ENCODE results near the gene NHERF1. TPM values are rescaled to one million over a fixed set of nuclear protein-coding genes. Genes with fewer than 3 reads are reported as not detected.

The NHERF1 gene
- total and polyA plus RNA-seq, 2 of the 13 experiments (the other 11 are each of a cell fraction or from before 2014, with no cell fraction given): 169 to 269 TPM

DNA sequence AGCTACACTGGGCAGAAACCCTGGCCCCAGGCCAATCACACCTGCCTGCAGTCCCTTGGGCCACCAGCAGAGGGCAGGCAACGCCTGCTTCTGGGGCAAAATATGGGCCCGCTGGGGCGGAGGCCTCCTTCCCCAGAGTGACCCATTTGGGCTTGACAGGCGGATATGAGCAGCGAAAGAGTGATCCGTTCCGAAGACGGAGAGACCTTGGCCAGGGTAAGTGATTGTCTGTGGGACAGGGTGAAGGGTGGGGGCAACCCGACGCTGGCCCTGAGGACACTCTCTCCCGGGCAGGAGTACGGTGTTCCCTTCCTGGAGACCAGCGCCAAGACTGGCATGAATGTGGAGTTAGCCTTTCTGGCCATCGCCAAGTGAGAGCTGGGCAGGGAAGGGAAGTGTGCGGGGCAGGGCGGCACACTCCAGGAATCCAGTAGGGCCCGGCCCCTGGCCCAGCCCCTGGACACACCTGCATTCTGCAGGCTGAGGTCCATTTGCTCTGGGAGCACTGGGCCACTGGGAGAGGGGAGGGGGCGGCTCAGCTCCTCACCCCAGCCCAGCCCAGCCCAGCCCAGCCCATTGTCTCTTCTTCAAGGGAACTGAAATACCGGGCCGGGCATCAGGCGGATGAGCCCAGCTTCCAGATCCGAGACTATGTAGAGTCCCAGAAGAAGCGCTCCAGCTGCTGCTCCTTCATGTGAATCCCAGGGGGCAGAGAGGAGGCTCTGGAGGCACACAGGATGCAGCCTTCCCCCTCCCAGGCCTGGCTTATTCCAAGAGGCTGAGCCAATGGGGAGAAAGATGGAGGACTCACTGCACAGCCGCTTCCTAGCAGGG lies 3.5 kb upstream of the NHERF1 start (continued):
- TF ChIP-seq, protein P1, sequence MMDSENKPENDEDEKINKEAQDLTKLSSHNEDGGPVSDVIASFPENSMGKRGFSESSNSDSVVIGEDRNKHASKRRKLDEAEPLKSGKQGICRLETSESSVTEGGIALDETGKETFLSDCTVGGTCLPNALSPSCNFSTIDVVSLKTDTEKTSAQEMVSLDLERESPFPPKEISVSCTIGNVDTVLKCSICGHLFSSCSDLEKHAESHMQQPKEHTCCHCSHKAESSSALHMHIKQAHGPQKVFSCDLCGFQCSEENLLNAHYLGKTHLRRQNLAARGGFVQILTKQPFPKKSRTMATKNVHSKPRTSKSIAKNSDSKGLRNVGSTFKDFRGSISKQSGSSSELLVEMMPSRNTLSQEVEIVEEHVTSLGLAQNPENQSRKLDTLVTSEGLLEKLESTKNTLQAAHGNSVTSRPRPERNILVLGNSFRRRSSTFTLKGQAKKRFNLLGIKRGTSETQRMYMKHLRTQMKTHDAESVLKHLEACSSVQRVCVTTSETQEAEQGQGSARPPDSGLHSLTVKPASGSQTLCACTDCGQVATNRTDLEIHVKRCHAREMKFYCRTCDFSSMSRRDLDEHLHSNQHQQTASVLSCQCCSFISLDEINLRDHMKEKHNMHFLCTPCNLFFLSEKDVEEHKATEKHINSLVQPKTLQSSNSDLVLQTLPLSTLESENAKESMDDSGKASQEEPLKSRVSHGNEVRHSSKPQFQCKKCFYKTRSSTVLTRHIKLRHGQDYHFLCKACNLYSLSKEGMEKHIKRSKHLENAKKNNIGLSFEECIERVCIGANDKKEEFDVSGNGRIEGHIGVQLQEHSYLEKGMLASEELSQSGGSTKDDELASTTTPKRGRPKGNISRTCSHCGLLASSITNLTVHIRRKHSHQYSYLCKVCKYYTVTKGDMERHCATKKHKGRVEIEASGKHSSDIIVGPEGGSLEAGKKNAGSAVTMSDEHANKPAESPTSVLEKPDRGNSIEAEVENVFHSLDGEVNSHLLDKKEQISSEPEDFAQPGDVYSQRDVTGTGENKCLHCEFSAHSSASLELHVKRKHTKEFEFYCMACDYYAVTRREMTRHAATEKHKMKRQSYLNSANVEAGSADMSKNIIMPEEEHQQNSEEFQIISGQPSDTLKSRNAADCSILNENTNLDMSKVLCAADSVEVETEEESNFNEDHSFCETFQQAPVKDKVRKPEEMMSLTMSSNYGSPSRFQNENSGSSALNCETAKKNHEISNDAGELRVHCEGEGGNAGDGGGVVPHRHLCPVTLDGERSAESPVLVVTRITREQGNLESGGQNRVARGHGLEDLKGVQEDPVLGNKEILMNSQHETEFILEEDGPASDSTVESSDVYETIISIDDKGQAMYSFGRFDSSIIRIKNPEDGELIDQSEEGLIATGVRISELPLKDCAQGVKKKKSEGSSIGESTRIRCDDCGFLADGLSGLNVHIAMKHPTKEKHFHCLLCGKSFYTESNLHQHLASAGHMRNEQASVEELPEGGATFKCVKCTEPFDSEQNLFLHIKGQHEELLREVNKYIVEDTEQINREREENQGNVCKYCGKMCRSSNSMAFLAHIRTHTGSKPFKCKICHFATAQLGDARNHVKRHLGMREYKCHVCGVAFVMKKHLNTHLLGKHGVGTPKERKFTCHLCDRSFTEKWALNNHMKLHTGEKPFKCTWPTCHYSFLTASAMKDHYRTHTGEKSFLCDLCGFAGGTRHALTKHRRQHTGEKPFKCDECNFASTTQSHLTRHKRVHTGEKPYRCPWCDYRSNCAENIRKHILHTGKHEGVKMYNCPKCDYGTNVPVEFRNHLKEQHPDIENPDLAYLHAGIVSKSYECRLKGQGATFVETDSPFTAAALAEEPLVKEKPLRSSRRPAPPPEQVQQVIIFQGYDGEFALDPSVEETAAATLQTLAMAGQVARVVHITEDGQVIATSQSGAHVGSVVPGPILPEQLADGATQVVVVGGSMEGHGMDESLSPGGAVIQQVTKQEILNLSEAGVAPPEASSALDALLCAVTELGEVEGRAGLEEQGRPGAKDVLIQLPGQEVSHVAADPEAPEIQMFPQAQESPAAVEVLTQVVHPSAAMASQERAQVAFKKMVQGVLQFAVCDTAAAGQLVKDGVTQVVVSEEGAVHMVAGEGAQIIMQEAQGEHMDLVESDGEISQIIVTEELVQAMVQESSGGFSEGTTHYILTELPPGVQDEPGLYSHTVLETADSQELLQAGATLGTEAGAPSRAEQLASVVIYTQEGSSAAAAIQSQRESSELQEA (CRISPR knock-in tag; IDR thresholded peaks at IDR 0.05; ENCODE audit: not compliant biosample characterization): no peak
- TF ChIP-seq ZMYM3 (CRISPR knock-in tag; IDR thresholded peaks at IDR 0.05): no peak
- peak; percentile 66 for TF ChIP-seq SAP130 (CRISPR knock-in tag; IDR thresholded peaks at IDR 0.05; ENCODE audit: low read depth)
- TF ChIP-seq, protein P2, sequence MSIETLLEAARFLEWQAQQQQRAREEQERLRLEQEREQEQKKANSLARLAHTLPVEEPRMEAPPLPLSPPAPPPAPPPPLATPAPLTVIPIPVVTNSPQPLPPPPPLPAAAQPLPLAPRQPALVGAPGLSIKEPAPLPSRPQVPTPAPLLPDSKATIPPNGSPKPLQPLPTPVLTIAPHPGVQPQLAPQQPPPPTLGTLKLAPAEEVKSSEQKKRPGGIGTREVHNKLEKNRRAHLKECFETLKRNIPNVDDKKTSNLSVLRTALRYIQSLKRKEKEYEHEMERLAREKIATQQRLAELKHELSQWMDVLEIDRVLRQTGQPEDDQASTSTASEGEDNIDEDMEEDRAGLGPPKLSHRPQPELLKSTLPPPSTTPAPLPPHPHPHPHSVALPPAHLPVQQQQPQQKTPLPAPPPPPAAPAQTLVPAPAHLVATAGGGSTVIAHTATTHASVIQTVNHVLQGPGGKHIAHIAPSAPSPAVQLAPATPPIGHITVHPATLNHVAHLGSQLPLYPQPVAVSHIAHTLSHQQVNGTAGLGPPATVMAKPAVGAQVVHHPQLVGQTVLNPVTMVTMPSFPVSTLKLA (IDR thresholded peaks at IDR 0.05): no peak
- TF ChIP-seq, protein P3, sequence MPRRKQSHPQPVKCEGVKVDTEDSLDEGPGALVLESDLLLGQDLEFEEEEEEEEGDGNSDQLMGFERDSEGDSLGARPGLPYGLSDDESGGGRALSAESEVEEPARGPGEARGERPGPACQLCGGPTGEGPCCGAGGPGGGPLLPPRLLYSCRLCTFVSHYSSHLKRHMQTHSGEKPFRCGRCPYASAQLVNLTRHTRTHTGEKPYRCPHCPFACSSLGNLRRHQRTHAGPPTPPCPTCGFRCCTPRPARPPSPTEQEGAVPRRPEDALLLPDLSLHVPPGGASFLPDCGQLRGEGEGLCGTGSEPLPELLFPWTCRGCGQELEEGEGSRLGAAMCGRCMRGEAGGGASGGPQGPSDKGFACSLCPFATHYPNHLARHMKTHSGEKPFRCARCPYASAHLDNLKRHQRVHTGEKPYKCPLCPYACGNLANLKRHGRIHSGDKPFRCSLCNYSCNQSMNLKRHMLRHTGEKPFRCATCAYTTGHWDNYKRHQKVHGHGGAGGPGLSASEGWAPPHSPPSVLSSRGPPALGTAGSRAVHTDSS (CRISPR knock-in tag; conservative IDR thresholded peaks at IDR 0.05): no peak
- TF ChIP-seq ZNF432 (CRISPR knock-in tag; IDR thresholded peaks at IDR 0.05; ENCODE audit: borderline replicate concordance): no peak
- TF ChIP-seq ZNF17 (CRISPR knock-in tag; IDR thresholded peaks at IDR 0.05): no peak
- peak; percentile 77 for TF ChIP-seq ERF (CRISPR knock-in tag; IDR thresholded peaks at IDR 0.05)
- no peak for TF ChIP-seq SOX6 (IDR thresholded peaks at IDR 0.05)
- peak; percentile 45; the same call in 1 of the 2 replicates for TF ChIP-seq SOX6 (CRISPR knock-in tag; IDR thresholded peaks at IDR 0.05)
- TF ChIP-seq, protein P4, sequence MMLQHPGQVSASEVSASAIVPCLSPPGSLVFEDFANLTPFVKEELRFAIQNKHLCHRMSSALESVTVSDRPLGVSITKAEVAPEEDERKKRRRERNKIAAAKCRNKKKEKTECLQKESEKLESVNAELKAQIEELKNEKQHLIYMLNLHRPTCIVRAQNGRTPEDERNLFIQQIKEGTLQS (CRISPR knock-in tag; IDR thresholded peaks at IDR 0.05): 0 out of 2 replicates have a peak, but pooled peaks have one; percentile 13
- TF ChIP-seq SMARCC2 (IDR thresholded peaks at IDR 0.05): no peak
- peak; percentile 77 for TF ChIP-seq ZFY (CRISPR knock-in tag; IDR thresholded peaks at IDR 0.05)
- TF ChIP-seq ZNF430 (CRISPR knock-in tag; IDR thresholded peaks at IDR 0.05): 0 out of 2 replicates have a peak, but pooled peaks have one; percentile 18
- TF ChIP-seq, protein P5, sequence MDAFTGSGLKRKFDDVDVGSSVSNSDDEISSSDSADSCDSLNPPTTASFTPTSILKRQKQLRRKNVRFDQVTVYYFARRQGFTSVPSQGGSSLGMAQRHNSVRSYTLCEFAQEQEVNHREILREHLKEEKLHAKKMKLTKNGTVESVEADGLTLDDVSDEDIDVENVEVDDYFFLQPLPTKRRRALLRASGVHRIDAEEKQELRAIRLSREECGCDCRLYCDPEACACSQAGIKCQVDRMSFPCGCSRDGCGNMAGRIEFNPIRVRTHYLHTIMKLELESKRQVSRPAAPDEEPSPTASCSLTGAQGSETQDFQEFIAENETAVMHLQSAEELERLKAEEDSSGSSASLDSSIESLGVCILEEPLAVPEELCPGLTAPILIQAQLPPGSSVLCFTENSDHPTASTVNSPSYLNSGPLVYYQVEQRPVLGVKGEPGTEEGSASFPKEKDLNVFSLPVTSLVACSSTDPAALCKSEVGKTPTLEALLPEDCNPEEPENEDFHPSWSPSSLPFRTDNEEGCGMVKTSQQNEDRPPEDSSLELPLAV (CRISPR knock-in tag; conservative IDR thresholded peaks at IDR 0.05; ENCODE audit: low read depth): no peak
- TF ChIP-seq ZNF614 (CRISPR knock-in tag; IDR thresholded peaks at IDR 0.05; ENCODE audit: borderline replicate concordance): peak; percentile 81; the same call in 1 of the 2 replicates
